Kidney (tissue), 14 donors: ENCODE data around the gene ANKAR. TPM values are rescaled to one million over a fixed set of nuclear protein-coding genes. Genes with fewer than 3 reads are reported as not detected.
"Not testable (repeated sequence)": the region's sequence is repeated elsewhere in the genome, so short reads cannot be mapped to it uniquely, and the experiment has no call there.

Experiments used
- DNase-seq, 5 donors: peaks; one replicate each; pipeline ENCODE4 v3.0.0-alpha.2; 2013 to 2020
- FAIRE-seq: peaks from 2 replicates; lab custom pipeline; 2012; peaks lifted over from hg19 to GRCh38; lab: Jason Lieb, UNC
- H3K27ac ChIP-seq, 2 donors: one replicate each; pipeline ENCODE4 v1.7.0; 2013; ENCODE audit warnings: low read depth in 2 of 2, low read length in 2 of 2, inconsistent platforms in 1 of 2
- H3K27me3 ChIP-seq: one replicate; pipeline ENCODE4 v1.7.1; 2013; ENCODE audit warnings: low read length, inconsistent platforms; ENCODE audit not compliant: control insufficient read depth, insufficient read depth
- H3K36me3 ChIP-seq, 3 donors: one replicate each; pipeline versions ENCODE4 v1.7.0 to v1.7.1; 2013; ENCODE audit warnings: low read length in 3 of 3, control low read depth in 1 of 3, inconsistent platforms in 1 of 3; ENCODE audit not compliant: insufficient read depth in 3 of 3, control insufficient read depth in 2 of 3
- H3K4me1 ChIP-seq, 3 donors: one replicate each; pipeline versions ENCODE4 v1.7.0 to v1.7.1; 2013; ENCODE audit warnings: low read length in 3 of 3, inconsistent platforms in 1 of 3, low read depth in 1 of 3; ENCODE audit not compliant: control insufficient read depth in 2 of 3, insufficient read depth in 2 of 3
- H3K4me3 ChIP-seq, 3 donors: one replicate each; pipeline versions ENCODE4 v1.7.0 to v1.8.1; 2013; ENCODE audit warnings: low read length in 3 of 3, control low read depth in 1 of 3, inconsistent platforms in 1 of 3
- H3K9ac ChIP-seq, 3 donors: one replicate each; pipeline versions ENCODE4 v1.7.0 to v1.7.1; 2013; ENCODE audit warnings: low read length in 3 of 3, control low read depth in 1 of 3, inconsistent platforms in 1 of 3
- H3K9me3 ChIP-seq, 3 donors: one replicate each; pipeline versions ENCODE4 v1.7.0 to v1.7.1; 2013; ENCODE audit warnings: low read length in 3 of 3, control low read depth in 1 of 3, inconsistent platforms in 1 of 3; ENCODE audit not compliant: control insufficient read depth in 2 of 3, insufficient read depth in 1 of 3
- intact Hi-C: fragments of 100-400 bp; cut with DNase I; formaldehyde crosslinking; loops from one replicate; pipeline ENCODE4 v1.11.1; 2022
- polyA plus RNA-seq: library from polyadenylated mRNA; stranded (reverse); fragments of 350-450 nt; fragmentation: Illumina TruSeq; extraction: RNeasy Lipid Tissue Mini Kit (QIAGEN cat#74804); gene quantifications from one replicate; pipeline ENCODE4 v1.2.3, GENCODE V29; 2014; ENCODE audit warnings: low read depth, low replicate concordance; ENCODE audit not compliant: insufficient read depth
- total RNA-seq: library from RNA; stranded (reverse); fragmentation: NEBNext Ultra II Directional; extraction: Animal tissue kit (Norgen Biotek cat#: 25700); gene quantifications from one replicate; pipeline ENCODE4 v1.2.1, GENCODE V29; 2021
- TF ChIP-seq, protein P1 (sequence below): IDR thresholded peaks from 3 replicates; pipeline ENCODE4 v1.5.1; 2012; ENCODE audit warnings: mild to moderate bottlenecking, moderate library complexity, borderline replicate concordance; ENCODE audit not compliant: insufficient read depth; ENCODE audit errors: extremely low read depth
- donor health status: control.
- donor health status: control.
- donor health status: control.
- donor health status: control.
- donor health status: control.
- donor health status: DM: yes; HTN: yes; CAD: no.
- donor health status: Normal renal cell carcinoma (clear cell type).

Gene ANKAR
- total and polyA plus RNA-seq, 2 donors from 2014 or later = 3.4 to 12.4 TPM

DNA sequence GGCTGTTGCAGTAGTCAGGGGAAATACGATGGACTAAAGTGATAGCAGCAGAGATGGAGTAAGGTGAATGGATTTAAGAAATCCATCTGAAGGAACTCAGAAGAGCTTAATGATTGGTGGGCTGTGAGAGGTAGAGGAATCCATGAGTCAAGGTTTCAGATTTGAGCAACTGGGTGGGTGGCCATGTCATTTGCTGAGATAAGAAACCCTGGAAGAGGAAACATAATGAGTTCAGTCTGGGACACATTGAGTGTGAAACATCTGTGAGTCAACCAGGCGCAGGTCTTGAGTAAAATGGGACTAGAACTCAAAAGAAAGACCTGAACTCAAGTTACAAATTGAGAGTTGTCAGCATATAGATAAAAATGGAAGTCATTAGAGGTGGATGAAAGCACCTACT is 32.9 kb upstream of the ANKAR start:
- H3K36me3 ChIP-seq = no peaks in the 10 kb centered on the region
- H3K4me3 ChIP-seq = no peak overlapping the region
- intact Hi-C loops = no loop called here
- no peak overlapping the region for H3K27ac ChIP-seq
- no peaks in the 10 kb centered on the region for H3K27me3 ChIP-seq
- FAIRE-seq (no peak), DNase-seq (no peak)
- no peaks in the 10 kb centered on the region for H3K9me3 ChIP-seq
- no peaks in the 10 kb centered on the region for H3K4me1 ChIP-seq
- no peak overlapping the region for H3K9ac ChIP-seq
- TF ChIP-seq, protein P1, sequence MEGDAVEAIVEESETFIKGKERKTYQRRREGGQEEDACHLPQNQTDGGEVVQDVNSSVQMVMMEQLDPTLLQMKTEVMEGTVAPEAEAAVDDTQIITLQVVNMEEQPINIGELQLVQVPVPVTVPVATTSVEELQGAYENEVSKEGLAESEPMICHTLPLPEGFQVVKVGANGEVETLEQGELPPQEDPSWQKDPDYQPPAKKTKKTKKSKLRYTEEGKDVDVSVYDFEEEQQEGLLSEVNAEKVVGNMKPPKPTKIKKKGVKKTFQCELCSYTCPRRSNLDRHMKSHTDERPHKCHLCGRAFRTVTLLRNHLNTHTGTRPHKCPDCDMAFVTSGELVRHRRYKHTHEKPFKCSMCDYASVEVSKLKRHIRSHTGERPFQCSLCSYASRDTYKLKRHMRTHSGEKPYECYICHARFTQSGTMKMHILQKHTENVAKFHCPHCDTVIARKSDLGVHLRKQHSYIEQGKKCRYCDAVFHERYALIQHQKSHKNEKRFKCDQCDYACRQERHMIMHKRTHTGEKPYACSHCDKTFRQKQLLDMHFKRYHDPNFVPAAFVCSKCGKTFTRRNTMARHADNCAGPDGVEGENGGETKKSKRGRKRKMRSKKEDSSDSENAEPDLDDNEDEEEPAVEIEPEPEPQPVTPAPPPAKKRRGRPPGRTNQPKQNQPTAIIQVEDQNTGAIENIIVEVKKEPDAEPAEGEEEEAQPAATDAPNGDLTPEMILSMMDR = no peak

DNA sequence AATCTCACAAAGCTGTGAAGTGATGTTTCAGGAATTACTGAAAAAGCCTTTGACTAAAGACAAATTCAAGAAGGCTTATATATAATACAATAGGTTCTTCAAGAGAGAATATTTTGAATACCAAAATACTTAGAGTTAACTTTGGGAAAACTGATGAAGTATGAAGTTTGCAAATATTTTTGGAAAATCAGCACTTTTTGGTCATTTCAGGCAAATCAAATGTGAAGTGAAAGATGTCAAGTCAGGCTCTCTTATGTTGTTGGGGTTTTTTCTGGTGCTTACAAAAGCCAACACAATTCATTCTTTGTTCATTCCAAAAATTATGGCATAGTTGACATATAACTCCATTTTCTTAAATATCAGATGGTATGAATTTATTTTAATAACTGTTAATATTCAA is 27.9 kb upstream of the ANKAR start:
- no peaks in the 10 kb centered on the region for H3K9me3 ChIP-seq
- no peaks in the 10 kb centered on the region for H3K36me3 ChIP-seq
- H3K9ac ChIP-seq = no peak overlapping the region
- no peaks in the 10 kb centered on the region for H3K27me3 ChIP-seq
- no peak overlapping the region for H3K27ac ChIP-seq
- no peak for FAIRE-seq
- no peak overlapping the region for H3K4me3 ChIP-seq
- intact Hi-C loops = no loop called here
- TF ChIP-seq, protein P1 = no peak
- no peak for DNase-seq
- no peaks in the 10 kb centered on the region for H3K4me1 ChIP-seq

DNA sequence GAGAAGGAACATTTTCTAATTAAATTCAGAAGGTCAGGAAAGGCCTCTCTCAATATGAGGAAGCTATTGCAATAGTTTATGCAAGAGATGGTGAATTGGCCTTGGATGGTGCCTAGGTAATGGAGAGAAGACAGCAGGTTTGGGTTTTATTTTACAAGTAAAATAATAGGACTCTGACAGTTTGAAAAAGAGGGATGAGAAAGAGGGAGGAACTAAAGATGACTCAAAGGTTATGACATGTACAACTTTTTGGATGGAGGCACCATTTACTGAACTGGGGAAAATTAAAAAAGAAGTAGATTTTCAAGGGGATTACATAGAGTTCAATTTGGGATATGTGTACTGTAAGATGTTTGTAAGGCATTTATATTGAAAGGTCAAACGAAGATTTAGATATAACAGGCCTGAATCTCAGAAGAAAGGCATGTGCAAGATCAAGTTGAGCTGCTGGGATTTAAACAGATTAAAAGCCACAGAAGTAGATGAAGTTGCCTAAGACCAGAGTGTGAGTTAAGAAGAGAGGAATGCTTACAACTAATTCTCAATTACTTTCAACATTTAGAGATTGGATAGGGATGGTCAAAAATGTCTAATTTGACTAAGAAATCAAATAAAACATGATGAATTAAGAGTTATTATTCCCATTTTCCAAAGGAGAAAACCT is 25.5 kb upstream of the ANKAR start:
- Histone ChIP-seq H3K9me3 (no peaks in the 10 kb centered on the region), H3K4me3 (no peak overlapping the region), H3K36me3 (no peaks in the 10 kb centered on the region), H3K4me1 (no peaks in the 10 kb centered on the region), H3K9ac (no peak overlapping the region), H3K27me3 (no peaks in the 10 kb centered on the region), H3K27ac (no peak overlapping the region)
- no peak for DNase-seq
- TF ChIP-seq, protein P1 = no peak
- intact Hi-C loops = no loop called here
- FAIRE-seq = no peak

DNA sequence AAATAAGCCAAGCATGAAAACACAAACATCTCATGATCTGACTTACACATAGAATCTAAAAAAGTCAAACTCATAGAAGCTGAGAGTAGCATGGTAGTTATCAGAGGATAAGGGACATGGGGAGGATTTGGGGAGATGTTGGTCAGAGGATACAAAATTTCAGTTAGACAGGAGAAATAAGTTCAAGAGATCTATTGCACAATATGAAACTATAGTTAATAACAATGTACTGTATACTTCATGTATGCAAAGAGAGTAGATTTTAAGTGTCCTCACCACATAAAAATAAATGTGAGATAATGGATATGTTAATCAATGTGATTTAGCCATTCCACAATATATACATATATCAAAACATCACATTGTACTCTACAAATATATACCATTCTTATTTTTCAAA is 23.2 kb upstream of the ANKAR start:
- Histone ChIP-seq H3K9ac (no peak overlapping the region), H3K4me3 (no peak overlapping the region), H3K36me3 (no peaks in the 10 kb centered on the region), H3K27me3 (no peaks in the 10 kb centered on the region), H3K27ac (no peak overlapping the region), H3K9me3 (no peaks in the 10 kb centered on the region), H3K4me1 (no peaks in the 10 kb centered on the region)
- FAIRE-seq (no peak), DNase-seq (no peak)
- intact Hi-C loops = no loop called here
- TF ChIP-seq, protein P1 = no peak

DNA sequence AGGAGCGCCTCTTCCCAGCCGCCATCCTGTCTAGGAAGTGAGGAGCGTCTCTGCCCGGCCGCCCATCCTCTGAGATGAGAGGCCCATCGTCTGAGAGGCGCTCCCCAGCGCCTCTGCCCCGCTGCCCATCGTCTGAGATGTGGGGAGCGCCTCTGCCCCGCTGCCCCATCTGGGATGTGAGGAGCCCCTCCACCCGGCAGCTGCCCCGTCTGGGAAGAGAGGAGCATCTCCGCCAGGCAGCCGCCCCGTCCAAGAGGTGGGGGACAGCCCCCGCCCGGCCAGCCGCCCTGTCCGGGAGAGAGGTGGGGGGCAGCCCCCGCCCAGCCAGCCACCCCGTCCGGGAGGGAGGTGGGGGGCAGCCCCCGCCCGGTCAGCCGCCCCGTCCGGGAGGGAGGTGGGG is 21.0 kb upstream of the ANKAR start:
- H3K9me3 ChIP-seq, FAIRE-seq, H3K4me3 ChIP-seq, H3K9ac ChIP-seq, intact Hi-C loops, H3K4me1 ChIP-seq, H3K27me3 ChIP-seq, H3K27ac ChIP-seq, H3K36me3 ChIP-seq: not testable (repeated sequence)
- DNase-seq = peak in 1 of 5 donors; percentile 53
